Mucosa of descending colon (tissue), 3 donors: Measurements from ENCODE around the gene KCNAB2. TPM values are rescaled to one million over a fixed set of nuclear protein-coding genes. Genes with fewer than 3 reads are reported as not detected.

Source experiments
- ATAC-seq: fragments of 200-7000 bp; cut with Tn5 transposase; one replicate; pipeline ENCODE4 v1.9.1; 2020; ENCODE audit warnings: mild to moderate bottlenecking, moderate library complexity
- DNase-seq, 3 donors: peaks; one replicate each; pipeline ENCODE4 v3.0.0-alpha.2; 2020
- H3K36me3 ChIP-seq: fragments of 200-600 bp; one replicate; pipeline ENCODE4 v1.8.0; 2021; ENCODE audit warnings: low read depth, mild to moderate bottlenecking
- H3K4me1 ChIP-seq: fragments of 200-600 bp; one replicate; pipeline ENCODE4 v1.8.0; 2021; ENCODE audit warnings: low read depth, mild to moderate bottlenecking
- H3K4me3 ChIP-seq: fragments of 200-600 bp; one replicate; pipeline ENCODE4 v1.8.0; 2021; ENCODE audit warnings: mild to moderate bottlenecking
- H3K9me3 ChIP-seq: fragments of 200-600 bp; one replicate; pipeline ENCODE4 v1.8.0; 2021; ENCODE audit warnings: mild to moderate bottlenecking
- intact Hi-C, 2 donors: fragments of 100-400 bp; cut with DNase I in 1 of 2; cut with micrococcal nuclease in 1 of 2; formaldehyde crosslinking; loops; one replicate each; pipeline versions ENCODE4 v1.11.0 to v1.11.1; 2022; cut with DNase I, micrococcal nuclease
- total RNA-seq, 3 donors: library from RNA; stranded (reverse); fragmentation: NEBNext Ultra II Directional in 2 of 3; extraction: Animal tissue kit (Norgen Biotek cat#: 25700) in 2 of 3; gene quantifications; one replicate each; pipeline versions ENCODE4 v1.2.1 to v1.2.4, GENCODE V29; 2021 to 2023
- TF ChIP-seq, protein P1 (sequence below): fragments of 200-600 bp; IDR thresholded peaks from one replicate; pipeline ENCODE4 v1.8.0; 2022; ENCODE audit warnings: antibody characterized with exemption, mild to moderate bottlenecking
- donor health status: DM: no; HTN: no; CAD: no; lungs with moderate emphysema.
- donor health status: DM: no; HTN: no; CAD: no.
- donor health status: DM: no; HTN: yes; CAD: no.

KCNAB2 gene
- total RNA-seq, 3 donors from 2014 or later: 6.9 to 15.7 (median 11.8) TPM

DNA sequence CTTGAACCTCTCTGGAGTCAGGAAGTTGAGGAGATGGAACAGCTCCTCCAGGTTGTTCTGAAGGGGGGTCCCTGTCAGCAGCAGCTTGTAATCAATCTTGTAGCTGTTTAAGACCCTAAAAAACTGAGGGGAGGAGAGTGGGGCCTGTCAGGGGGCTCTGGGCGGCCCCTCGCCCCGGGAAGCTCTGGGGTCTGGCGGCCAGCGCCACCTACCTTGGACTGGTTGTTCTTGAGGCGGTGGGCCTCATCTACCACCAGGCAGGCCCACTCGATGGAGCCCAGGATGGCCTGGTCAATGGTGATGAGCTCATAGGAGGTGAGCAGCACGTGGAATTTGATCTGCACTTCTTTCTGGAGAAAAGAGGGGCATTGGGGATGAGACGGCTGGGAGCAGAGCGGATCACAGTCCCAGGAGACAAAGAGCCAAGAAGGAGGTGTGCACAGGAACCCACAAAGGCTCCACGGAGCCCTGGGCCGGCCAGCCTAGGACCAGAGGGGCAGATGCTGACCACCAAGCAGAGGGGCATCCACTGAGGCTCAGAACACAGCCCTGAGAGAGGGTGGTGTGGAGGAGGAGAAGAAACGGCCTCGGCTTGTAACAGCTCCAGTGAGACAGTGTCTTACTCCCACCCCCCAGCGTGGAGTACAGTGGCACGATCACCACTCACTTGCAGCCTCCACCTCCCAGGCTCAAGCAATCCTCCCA lies 91.0 kb downstream of the KCNAB2 start:
- ATAC-seq: no peak
- DNase-seq: peak in 1 of 3 donors; percentile 20
- intact Hi-C loops: no loop called here

DNA sequence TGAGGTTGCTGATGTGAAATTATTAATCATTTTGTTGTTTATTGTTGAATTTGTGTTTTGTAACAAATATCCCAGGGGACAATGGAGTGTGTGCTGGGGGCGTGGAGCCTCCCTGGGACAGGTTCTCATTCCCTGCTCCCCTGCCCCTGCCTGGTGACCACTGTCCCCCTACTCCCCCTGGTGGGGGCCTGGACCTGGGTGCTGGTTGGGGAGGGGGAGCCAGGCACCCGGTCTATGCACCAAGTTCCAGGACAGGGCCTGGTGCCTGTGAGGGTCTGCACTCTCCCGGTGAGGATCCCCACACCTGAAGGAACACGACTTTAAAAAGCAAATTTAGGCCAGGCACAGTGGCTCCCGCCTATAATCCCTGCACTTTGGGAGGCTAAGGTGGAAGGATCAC lies 92.1 kb downstream of the KCNAB2 start:
- no peaks in the 10 kb centered on the region for H3K9me3 ChIP-seq
- H3K4me1 ChIP-seq: no peaks in the 10 kb centered on the region
- intact Hi-C loops: no loop called here
- no peak for ATAC-seq
- TF ChIP-seq, protein P1, sequence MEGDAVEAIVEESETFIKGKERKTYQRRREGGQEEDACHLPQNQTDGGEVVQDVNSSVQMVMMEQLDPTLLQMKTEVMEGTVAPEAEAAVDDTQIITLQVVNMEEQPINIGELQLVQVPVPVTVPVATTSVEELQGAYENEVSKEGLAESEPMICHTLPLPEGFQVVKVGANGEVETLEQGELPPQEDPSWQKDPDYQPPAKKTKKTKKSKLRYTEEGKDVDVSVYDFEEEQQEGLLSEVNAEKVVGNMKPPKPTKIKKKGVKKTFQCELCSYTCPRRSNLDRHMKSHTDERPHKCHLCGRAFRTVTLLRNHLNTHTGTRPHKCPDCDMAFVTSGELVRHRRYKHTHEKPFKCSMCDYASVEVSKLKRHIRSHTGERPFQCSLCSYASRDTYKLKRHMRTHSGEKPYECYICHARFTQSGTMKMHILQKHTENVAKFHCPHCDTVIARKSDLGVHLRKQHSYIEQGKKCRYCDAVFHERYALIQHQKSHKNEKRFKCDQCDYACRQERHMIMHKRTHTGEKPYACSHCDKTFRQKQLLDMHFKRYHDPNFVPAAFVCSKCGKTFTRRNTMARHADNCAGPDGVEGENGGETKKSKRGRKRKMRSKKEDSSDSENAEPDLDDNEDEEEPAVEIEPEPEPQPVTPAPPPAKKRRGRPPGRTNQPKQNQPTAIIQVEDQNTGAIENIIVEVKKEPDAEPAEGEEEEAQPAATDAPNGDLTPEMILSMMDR: no peak
- H3K4me3 ChIP-seq: no peak overlapping the region
- H3K36me3 ChIP-seq: no peaks in the 10 kb centered on the region
- peak in 1 of 3 donors; percentile 15 for DNase-seq

More for the DNA sequence above, 91.0 kb downstream of the KCNAB2 start:
- Histone ChIP-seq H3K4me1 (no peaks in the 10 kb centered on the region), H3K4me3 (no peak overlapping the region), H3K36me3 (no peaks in the 10 kb centered on the region), H3K9me3 (no peaks in the 10 kb centered on the region)
- TF ChIP-seq, protein P1: no peak

DNA sequence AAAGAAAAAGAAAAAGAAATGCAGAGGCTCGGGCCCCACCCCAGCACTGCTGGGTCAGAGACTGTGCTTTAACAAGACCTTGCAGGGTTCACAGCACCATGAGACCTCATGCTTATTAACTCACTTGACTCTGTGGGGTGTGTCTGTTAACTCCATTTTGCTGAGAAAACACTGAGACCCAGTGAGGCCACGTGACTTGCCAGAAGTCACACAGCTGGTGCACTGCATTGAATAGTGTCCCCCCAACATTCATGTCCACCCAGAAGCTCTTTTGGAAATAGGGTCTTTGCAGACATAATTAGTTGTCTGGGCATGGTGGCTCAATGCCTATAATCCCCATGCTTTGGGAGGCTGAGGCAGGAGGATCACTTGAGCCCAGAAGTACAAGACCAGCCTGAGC lies 94.7 kb downstream of the KCNAB2 start:
- intact Hi-C loops: no loop called here
- DNase-seq: peak in 1 of 3 donors; percentile 4
- no peak overlapping the region for H3K4me3 ChIP-seq
- H3K4me1 ChIP-seq: no peaks in the 10 kb centered on the region
- no peaks in the 10 kb centered on the region for H3K9me3 ChIP-seq
- no peaks in the 10 kb centered on the region for H3K36me3 ChIP-seq
- ATAC-seq: no peak
- TF ChIP-seq, protein P1: no peak

DNA sequence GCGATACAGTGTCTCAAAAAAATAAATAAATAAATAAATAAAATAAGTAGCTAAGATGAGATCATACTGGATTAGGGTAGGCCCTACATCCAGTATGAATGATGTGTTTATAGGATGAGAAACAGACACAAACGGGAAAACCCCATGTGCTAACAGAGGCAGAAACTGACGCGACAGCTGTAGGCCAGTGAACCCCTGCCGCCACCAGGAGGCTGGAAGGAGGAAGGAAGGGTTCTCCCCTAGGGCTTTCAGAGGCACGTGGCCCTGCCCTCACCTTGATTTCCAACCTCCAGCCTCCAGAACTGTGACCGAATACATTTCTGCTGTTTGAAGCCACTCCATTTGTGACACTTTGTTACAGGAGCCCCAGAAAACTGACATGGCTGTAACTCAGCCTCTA lies 95.9 kb downstream of the KCNAB2 start:
- DNase-seq (peak in 1 of 3 donors; percentile 25), ATAC-seq (peak; percentile 47)
- Histone ChIP-seq H3K4me3 (no peak overlapping the region), H3K4me1 (no peaks in the 10 kb centered on the region), H3K36me3 (no peaks in the 10 kb centered on the region), H3K9me3 (no peaks in the 10 kb centered on the region)
- intact Hi-C loops: no loop called here
- TF ChIP-seq, protein P1: no peak

DNA sequence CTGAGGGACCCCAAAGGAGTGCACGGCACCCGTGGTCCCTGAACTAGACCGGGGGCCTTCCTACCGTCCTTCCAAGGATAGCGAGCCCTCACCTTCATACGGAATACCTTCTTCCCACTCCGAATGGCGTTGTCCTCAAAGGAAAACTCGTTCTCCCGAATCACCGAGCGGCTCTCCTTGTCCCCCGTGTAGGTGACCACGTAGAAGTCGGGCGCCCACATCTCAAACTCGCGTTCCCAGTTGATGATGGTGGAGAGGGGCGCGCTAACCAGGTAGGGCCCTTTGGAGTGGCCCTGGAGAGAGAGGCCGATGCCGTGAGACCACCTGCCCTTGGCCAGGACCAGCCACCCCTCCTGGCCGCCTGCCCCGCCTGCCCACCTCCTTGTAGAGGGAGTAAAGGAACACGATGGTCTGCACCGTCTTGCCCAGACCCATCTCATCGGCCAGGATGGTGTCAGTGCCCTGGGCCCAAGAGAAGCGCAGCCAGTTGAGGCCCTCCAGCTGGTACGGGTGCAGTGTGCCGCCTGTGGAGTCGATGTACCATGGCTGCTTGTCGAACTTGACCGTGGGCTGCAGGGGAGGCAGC lies 96.4 kb downstream of the KCNAB2 start:
- ATAC-seq (no peak), DNase-seq (peak in 1 of 3 donors; percentile 35)
- Histone ChIP-seq H3K4me1 (no peaks in the 10 kb centered on the region), H3K36me3 (no peaks in the 10 kb centered on the region), H3K9me3 (no peaks in the 10 kb centered on the region), H3K4me3 (no peak overlapping the region)
- intact Hi-C loops: no loop called here
- TF ChIP-seq, protein P1: no peak
